T-helper 2 cell (primary cell): Measurements from ENCODE around the gene GAB1.

Source experiments
- DNase-seq, 5 experiments: peaks; one replicate each; pipeline versions ENCODE4 v3.0.0 to v3.0.0-alpha.2; 2012 to 2022

The GAB1 gene

DNA sequence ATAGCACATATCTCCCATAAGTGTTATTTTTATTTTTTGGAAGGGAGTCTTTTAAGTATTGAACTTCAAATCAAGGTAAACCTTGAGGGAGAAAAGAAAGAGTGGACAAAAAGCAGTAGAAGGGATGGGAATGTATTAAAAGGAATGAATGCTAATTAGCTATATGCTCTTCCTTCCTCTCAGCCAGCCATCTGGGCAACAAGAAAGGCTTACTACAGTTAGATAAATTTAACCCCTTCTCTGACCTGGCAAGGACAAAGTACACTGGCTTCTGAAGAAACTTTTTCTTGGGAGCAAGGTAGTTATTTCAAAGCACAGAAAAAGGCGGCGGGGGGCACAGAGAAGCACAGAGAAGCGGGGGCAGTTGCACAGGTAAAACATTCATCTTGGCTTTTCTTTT is 54.6 kb downstream of the GAB1 start:
- DNase-seq = no peak

DNA sequence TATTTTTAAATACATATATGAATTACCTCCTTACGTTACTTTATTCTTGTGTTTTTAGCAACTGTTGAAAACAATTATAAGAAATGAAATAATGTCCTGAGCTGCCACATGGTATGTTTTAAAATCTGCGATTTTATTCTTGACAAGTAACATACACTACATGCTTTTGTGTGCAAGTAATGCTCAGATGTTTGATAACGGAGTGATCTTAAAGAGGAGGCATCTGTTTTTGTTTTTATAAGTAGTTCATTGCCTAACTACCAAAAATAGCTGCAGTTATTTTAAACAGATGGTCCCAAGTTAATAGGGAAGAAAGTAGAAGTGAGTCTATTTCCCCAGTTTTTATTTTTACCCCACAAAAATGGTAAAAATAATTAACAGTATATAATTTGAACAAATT is 55.2 kb downstream of the GAB1 start:
- DNase-seq = no peak

DNA sequence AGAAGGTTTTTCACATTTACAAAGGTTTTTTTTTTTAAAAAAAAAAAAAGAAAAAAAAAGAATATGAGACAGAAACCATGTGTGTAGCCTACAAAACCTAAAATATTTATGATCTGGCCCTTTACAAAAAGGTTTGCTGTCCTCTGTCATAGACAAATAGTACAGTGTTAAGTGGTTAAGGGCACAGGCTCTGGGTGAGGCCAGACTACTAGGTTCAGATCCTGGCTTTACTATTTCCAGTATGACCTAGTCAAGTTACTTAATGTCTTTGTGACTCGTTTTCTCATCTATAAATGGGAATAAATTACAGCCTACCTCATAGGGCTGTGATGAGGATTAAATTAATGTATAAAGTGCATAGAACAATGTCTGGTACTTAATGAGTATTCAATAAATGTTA is 56.5 kb downstream of the GAB1 start:
- DNase-seq = no peak

DNA sequence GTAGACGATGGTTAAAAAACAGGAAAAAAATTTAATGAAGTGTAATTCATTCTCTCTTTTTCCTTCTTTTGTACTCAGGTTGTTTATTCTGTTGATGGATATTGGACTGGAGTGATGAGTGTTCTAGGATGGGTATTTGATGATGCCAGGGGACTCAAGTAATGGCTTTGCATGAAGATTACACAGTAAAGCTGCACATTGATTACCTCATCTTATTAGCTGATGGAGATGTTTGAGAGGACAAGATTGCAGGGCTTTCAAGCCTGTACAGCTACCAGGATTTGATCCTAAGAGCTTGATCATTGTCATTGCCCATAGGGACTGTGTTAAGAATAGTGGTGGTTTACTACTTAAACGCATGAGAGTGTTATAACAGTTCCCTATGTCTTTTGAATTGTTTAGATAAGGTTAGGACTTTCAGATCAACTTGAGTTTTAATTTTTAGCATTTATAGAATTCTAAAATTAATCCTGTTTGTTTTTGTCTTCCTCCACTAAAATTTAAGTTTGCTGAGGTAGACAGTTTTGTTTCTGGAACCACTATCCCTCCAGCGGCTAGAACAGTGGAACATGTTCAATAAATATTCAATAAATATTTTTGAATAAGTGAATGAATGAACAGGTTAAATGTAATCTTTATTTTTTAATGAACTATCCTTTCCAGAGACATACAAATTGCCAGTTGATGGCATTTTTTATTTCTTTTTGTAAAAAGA is 58.2 kb downstream of the GAB1 start:
- DNase-seq = no peak

DNA sequence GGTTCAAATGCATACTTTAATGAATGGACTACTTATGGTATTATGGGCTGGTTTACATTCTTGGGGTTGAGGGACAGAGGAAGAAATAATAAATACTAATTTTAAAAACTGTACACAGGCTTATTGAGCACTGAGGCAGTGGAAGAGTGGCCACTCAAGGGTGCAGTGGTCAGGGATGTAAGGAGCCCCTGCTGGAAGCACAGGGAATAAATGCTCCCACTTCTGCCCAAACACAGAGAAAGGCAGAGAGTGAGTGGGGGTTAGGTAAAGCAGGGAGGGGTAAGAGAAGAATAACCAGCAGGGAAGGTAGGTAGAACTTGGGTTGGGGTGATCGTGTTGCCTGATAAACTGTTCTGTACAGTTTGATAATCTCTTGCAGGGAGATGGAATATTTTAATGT is 60.0 kb downstream of the GAB1 start:
- no peak for DNase-seq

DNA sequence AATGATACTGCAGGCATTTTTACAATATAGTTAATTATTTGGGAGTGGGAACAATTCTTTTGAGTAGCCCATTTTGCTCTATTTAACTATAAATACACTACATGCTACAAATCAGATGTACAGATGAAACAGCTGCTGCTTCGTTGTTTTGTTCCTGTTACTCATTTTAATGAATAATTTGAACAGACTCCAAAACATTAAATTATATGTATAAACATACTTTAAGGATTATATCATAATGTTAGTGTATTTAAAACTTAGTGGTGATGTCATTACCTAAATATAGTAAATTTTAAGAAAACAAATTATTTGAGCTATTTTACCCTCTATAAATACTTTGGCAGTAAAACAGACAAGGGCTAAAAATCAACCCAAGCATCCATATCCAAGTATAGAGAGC is 60.7 kb downstream of the GAB1 start:
- DNase-seq = no peak

DNA sequence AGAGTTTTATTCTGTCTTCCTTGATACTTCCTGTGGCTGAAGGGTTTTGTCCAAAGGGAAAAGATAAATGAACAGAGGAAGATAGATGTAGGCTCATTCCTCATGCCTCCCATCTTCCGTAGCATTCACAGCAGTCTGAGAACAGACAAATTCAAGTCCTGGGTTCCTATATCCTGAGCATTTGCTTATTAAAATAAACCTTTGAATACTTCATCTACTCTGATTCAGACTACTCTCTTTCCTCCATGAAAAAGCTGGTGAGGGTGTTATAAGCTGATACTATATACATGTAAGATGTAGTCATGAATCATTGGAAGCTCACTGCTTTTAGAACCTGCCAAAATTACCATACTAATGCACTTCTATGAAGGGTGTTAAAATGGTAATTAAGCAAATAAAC is 61.2 kb downstream of the GAB1 start:
- no peak for DNase-seq

DNA sequence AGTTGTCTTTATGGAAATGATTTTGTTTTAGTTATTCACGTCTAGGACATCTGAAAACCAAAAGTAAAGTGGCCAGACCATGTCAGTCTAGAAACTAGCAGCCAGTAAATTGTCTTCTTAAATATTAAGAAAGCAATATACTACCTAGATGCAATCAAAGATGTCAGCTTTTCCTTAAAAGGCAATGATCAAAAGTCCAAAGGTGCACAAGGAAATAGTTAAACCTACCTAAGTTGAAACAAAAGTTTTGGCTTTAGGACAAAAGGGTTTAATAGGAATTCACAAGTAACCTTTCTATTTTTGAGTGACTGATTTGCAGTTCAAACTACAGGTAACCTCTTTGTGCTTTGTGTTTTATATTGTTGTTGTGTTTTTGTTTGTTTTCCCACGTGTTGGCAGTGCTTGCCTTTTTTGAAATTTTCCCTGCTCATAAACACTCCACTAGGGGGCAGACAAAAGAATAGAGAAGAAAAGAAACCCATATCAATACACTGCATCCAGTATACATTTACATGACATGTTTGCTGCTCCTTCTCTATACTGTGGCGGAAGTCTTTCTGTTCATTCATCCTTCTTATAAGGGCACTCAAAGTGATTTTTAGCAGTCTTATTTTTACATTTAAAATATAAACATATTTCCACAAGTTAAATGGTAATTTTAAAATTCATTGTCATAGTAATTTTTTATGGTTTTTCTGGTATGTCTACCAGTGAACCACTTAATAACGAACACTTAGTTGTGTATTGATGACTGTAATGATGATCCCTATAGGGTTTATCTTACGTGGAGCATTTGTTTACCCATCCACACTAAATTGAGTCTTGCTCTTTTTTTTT is 62.7 kb downstream of the GAB1 start:
- DNase-seq = peak in 2 of 5 experiments; percentile 7 to 28

DNA sequence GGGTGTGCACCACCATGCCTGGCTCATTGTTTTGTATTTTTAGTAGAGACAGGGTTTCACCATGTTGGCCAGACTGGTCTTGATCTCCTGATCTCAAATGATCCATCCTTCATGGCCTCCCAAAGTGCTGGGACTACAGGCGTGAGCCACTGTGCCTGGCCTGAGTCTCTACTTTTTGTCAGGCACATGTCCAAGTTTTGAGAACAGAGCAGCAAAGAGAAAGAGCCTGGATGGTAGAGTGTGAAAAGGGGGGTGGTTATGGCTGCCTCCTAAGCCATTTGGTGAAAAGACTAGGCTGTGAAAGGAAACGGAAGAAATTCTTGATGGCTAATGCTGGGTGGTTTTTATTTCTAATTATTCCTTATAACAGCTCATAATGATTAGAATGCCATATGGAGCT is 63.4 kb downstream of the GAB1 start:
- no peak for DNase-seq

DNA sequence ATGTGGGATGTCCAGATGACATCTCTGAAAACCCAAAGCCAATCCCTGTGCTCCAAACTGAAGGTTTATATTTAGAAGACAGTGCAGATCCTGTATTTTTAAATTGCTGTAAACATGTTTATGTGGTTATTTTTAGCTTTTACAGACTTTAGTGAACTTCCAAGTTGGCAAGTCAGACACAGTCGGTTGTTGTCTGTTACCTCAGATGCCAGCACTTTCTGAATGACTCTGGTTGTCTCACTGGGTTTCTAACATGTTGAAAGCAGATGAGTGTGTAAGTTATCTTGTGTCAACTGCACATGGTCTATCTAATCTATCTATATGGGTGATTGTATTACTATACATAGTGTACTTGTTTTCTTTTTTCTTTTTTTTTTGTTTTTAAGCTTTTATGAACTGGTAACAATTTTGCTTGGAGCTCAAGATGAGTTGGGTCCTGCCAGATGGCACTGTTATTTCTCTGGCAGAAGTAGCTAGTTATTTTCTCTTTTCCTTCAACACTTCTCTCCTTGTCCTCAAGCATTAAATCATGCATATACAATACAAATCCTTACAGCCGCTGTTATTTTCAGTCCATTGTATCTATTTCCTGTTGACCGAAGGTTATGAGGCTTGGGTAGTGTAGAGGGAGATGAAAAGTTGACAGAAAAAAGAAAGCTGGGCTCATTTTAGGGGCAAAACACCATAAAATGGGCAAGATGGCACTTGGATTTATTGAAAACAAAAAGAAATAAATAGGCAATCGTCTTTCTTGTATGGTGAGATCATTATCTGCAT is 66.3 kb downstream of the GAB1 start:
- DNase-seq = peak in 1 of 5 experiments; percentile 32

DNA sequence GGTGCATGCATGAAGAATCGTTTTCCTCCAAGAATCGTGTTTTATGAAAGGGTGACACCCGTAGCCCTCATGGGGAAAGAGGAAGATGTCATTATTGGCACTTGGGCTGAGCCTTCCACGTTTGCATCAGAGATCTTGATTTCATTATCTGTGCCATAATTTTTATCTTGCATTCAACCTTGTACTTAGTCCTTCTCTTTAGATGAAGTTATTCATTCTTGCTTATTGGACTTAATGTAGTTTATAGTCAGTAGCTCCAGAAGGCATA is 66.8 kb downstream of the GAB1 start:
- DNase-seq = no peak

DNA sequence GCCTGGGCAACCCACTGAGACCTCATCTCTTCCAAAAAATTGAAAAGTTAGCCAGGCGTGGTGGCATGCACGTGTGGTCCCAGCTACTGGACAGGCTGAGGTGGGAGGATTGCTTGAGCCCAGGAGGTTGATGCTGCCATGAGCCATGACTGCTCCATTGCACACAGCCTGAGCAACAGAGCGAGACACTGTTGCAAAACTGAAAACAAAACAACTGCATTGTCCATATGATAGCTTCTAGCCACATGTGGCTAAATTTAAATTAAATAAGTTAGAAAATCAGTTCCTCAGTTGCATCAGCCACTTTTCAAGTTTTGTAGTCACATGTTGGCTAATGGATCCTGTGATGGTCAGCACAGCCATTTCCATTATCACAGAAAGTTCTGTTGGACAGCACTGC is 67.9 kb downstream of the GAB1 start:
- no peak for DNase-seq

DNA sequence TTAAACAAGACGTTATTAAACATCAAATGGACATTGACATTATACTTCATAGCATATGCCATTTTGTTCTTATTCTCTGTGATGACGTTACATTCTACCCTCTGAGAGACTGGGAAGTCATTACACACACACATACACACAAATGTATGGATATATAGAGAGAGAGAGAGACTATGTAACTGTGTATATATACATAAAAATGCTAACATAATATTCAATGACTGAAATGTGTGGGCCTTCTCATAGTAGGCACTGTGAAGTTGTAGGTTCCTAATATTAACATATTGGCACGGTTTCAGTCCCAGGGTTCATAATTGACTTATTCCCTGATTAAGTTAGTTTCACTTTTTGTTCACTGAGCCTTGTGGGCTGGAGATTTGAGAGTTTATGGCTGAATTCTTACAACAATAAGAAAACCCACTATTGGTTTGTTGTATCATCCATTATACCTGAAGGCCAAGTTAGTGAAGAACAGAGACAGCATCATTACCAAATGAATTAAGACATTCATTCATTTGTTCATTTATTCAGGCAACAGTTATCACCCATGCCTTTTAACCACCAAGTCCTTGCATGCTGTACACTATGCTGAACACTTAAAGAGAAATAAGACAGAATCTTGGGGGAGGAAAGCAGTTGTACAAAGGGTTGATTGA is 68.5 kb downstream of the GAB1 start:
- DNase-seq = no peak

DNA sequence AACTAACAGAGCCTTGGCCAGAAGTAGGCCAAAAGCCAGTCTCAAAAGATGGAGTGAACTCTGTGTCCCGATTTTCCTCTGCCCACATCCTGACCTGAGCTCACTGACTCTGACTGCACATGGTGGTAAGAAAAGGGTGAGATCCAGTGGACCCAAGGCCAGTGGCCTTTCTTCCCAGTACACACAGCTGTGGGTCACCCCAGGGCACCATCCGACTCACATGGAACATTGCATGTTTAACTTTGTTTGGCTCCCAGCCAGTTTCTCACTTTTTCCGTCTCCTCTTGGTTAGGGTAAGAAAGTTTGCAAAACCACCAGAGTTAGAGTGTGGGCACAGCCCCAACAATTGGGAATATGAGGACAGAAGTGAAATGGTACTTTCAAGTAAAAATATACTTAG is 69.8 kb downstream of the GAB1 start:
- DNase-seq = no peak

DNA sequence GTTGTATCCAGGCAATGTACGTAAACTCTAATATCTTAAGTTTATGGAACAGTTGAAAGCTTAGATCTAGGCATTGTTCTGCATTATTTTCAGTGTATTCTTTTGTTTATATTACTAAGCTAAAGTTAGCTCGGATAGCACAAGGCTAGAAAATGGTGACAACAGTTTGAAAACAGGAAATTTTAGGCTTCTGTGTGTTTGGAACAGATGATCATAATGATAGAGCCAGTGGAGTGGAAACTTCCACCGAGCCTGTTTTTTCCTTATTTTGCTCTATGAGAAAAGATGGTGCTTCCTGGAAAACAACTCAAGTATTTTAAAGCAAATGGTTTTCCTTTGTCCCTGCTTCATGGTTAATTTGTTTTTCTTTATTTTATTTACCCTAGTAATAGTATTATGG is 70.8 kb downstream of the GAB1 start:
- DNase-seq = no peak

DNA sequence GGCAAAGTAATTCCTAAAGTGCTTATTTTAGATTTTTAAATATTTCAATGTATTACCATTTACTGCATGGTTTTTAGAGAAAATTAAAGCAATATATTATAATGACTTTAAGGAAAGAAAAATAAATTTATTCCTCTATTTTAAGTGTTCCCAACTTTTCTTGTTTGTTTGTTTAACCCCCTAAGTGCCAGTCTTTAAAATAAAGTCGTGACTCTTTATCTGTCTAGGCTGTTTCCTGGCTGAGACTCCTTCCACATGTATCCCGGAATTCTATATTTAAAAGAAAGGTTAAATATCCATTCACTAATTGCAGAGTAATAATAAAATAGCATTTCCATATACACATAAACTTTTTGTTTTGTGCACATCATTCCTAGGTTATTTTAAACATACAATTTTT is 71.2 kb downstream of the GAB1 start:
- no peak for DNase-seq

DNA sequence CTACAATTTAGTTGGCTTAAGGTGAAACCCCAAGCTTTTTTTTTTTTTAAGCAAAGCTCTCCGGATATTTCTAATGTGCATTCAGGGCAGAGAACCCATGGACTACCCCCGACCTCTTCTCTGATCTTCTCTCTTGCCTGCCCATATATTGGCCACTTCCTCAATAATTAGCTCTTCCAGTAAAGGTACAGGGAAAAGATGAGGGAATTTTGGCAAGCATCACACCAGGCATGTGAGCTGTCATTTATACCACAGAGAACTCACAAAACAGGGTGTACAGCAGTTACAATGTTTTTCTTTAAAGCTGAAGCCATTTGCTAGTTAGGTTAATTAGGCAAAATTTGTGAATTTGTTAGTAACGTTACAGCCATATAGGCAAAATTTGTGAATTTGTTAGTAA is 73.3 kb downstream of the GAB1 start:
- DNase-seq = no peak

DNA sequence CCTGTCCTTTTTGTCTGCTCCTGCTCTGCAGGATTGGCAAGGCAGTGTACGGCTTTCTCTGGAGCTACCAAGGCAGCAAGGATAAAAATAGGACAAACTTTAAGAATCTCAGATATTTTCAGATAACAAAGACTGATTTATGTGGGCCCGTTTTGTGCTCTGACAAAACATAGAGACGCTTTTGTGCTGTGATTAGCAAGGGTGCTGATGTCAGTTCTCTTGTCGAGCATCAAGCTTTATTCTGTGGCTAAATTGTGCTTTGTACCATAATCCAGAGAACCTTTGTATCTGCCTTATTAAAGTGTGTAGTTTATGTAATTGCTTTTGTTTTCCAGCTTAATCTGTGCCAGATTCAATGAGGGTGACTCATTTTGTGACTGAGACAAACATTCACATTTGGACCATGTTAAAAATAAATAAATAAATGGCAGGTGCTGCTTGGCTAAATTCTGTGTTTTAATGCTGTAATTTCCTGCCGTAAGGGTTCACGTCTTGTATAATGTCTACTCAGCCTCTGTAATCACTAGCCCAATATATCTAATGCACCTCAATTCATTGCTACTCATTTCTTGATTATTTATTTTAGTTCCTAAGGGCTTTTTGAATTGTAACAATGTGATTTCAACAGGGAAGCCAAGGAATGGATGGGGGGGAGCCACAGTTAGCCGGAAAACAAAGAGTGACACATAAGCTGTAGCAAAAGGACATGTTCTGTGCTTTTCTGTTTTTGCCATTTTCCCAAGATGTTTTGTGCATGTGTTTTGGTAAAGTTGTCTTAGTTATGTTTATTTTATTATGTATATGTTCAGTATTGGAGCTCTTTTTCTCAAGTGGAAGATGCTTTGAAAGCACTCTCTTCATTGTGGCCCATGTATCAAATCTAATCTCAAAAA is 75.1 kb downstream of the GAB1 start:
- no peak for DNase-seq

DNA sequence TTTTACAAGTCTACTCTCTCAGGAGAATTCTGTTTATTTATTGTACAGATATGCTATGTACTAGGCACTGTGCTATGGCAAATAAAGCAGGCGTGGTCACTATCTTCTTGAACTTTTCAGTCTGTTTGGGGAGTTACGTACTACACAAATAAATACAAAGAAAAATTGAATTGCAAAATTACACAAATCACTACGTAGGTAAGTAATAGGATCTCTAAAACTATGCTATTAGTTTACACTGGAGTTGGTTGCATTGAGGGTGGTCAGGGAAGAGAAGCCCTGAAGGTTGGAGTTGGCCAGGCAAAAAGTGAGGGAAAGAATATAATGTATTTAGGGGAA is 75.7 kb downstream of the GAB1 start:
- no peak for DNase-seq

DNA sequence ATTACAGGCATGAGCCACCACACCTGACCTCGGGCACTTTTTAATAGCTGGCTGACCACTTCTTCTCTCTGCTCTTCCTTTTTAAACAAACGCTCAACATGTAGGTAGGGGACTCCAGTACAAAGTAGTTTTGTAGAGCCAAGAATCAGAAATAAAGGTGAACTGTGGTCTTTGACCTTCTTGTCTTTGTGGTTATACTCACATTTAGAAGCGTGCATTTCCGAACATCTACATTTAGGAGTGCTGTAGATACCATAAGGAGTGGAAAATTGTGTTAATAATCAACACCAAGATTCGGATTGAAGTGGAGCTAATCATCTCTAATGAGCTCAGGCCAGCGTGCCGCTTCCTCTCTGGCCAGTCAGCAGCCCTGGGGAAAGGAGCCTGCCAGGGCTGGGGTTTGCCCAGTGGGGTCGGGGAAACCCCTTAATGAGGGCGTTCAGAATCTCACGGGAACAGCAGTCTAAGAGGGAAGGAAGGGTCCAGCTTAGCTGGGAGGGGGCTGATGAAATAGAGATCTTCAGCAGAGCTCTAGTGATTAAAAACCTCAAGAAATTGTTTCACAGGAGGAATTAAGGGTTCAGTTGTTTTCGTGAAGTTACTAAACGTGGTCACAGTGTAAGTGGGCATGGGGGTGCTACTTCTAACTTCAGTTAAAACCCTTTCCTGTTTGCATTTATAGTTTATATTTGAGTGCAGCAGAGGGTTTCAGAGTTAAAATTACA is 81.2 kb downstream of the GAB1 start:
- DNase-seq = no peak

DNA sequence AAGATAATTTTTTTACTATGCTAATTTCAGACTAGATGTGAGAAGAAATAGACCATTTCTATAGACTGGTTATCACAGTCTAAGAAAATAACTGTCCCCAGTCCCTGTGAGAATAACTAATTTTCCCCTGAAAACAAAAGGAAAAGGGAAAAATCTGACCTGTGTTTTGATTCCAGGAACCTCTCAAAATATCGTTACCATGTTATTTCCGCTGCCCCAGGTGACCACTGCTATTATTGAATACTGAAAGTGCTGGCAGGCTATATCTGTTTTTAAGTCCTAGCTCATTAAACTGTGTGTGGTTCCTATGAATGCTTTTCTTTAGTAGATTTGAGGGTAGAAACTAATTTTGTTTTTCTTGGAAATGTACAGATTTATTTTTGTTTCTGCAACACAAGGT is 83.6 kb downstream of the GAB1 start:
- no peak for DNase-seq

DNA sequence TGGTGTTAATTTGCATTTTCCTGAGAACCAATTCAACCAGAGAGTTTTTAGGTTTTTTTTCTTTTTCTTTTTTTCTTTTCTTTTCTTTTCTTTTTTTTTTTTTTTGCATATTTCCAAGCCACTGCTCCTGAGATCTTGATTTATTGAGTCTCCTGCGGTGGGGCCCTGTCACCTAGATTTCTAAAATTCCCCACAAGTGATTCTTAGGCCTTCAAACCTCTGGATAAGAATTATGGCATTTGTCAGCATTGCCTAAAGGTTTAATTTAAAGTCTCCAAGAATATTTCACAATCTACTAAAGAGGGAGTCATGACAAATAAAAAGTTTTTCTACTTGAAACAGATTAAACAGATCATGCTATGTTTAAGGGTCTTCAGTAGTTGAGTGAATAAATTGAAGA is 84.9 kb downstream of the GAB1 start:
- no peak for DNase-seq
